A549 treated with RU486 at 1 μM for 4 hours (cell line): ENCODE results near the gene LEFTY2. TPM values are rescaled to one million over a fixed set of nuclear protein-coding genes. Genes with fewer than 3 reads are reported as not detected.

Source experiments
- total RNA-seq: library from RNA; stranded (reverse); fragments of 200-300 nt; extraction: Qiagen RNA extraction; gene quantifications from 5 replicates; pipeline ENCODE4 v1.2.3, GENCODE V29; 2022; ENCODE audit warnings: low read depth

LEFTY2 gene, protein sequence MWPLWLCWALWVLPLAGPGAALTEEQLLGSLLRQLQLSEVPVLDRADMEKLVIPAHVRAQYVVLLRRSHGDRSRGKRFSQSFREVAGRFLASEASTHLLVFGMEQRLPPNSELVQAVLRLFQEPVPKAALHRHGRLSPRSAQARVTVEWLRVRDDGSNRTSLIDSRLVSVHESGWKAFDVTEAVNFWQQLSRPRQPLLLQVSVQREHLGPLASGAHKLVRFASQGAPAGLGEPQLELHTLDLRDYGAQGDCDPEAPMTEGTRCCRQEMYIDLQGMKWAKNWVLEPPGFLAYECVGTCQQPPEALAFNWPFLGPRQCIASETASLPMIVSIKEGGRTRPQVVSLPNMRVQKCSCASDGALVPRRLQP
- total RNA-seq, result not detected in 5 replicates

DNA sequence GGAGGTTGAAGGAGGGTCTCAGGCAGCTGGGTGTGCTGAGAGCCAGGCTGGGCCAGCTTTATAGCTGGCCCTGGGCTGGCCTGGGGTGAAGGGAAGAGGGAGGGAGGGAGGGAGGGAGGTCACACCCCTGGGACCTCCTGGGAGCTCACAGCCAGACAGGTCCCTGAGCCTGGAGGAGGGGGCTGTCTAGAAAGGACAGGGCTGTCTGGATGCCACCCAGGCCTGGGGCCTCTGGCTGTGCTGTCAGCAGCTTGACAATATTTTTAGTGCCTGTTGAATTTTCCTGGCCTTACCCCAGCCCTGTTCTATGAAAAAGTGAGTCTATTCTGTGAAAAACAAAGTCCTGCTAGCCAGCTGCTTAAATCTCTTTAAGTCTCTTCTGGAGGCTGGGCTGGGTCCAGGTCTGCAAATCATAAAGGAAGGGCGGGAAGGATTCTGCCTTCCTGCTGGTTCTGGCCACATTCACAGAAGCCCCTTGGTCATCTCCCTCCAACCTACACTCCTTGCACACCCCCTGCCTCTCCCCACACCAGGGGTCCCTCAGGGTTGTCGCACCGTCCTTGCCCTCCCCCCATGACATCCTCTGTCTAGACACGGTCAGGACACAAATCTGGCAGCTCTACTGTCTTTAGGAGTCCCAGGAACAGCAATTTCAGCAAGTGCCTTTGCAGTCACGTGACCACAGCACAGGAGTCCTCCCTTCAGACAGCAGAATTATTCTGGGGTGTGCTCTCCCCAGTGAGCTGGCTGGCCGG lies at the start of gene LEFTY2:
LEFTY2 (minus strand) TSS at position 34 of the 755 bp plus-strand sequence. CDS start 80 bp downstream, outside the sequence.

DNA sequence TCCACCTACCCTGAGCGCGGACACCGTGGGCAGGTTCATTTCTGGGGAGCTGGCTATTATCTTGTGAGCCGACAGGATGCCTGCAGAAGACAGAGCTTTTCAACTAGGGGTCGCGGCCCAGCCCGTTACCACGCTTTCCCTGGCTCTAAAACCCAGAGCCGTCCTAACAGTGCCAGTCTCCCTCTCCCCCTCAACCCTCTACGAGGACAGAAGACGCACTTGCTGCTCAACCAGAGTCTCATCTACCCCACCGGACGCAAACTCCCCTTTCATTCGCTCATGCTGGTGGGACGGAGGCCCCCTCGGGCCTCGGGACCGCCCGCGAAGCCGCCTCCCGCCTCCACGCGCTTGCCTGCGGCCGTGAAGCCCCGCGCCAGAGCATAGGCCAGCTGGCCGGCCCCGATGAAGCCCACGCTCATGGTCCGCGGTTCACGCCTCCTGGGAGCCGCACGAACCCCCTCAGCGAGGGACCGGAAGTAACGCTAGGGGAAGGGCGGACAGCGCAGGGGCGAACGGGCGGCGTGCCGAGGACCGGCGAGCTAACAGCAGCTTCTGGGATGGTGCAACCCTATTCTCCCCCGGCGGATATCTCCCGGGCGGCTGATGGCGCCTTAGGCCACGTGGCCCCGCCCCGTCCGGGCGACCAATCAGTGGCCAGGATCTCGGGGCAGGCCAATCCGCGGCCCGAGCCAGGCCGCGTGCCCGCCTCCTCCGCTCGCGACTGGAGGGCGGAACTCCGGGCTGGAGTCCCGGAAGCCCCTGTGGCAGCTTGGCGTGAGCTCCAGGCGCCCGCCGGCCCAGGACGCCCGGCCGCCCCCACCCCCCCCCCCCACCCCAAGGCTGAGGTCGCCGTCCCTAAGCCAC lies 17.1 kb downstream of the LEFTY2 start, which contains the start of gene PYCR2:
PYCR2 (minus strand) TSS at position 559 of the 864 bp plus-strand sequence; CDS start at position 419, 140 bp downstream.

DNA sequence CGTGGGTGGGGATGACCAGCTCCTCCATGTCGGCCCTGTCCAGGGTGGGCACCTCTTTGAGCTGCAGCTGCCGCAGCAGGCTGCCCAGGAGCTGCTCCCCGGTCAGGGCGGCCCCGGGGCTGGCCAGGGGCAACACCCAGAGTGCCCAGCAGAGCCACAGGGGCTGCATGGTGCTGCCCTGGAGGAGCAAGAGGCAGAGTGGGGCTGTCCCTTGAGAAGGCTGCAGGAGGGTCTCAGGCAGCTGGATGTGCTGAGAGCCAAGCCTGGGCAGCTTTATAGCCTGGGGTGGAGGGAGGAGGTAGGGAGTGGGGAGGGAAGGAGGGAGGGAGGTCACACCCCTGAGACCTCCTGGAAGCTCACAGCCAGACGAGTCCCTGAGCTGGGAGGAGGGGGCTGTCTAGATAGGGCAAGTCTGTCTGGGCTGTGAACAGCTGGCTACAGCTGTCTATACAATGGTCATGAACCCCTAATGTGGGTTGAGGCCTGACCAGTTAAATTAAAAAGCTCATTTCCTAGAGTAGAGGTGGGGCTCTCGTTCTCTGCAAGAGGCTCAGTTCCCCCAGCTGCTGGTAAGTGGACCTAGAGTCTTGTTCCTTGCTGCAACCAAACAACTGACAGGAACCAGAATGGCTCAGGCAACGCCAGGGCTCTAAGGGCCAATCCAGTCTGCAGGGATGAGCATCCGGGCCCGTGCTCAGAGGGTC lies 52.0 kb downstream of the LEFTY2 start, which contains the start of gene LEFTY1:
LEFTY1 (minus strand) TSS at position 249 of the 704 bp plus-strand sequence; CDS start at position 169, 80 bp downstream.

Other genes with a start within 250 kb of the LEFTY2 start
- gene SRP9, start 163.4 kb downstream of the LEFTY2 start, total RNA-seq, result 234 to 377 TPM (median 258 TPM) in 5 replicates
- gene EPHX1, start 131.1 kb downstream of the LEFTY2 start, total RNA-seq, result 217 to 267 TPM (median 236 TPM) in 5 replicates
- 4.7 to 6.8 TPM (median 5.6 TPM) in 5 replicates for gene TMEM63A, start 58.8 kb downstream of the LEFTY2 start, total RNA-seq
- 0.21 to 0.48 TPM (median 0.37 TPM) in 5 replicates for gene LEFTY1, start 52.1 kb downstream of the LEFTY2 start, total RNA-seq
- 44.5 to 62.6 TPM (median 59.4 TPM) in 5 replicates for gene PYCR2, start 17.0 kb downstream of the LEFTY2 start, total RNA-seq
- 5.5 to 10.9 TPM (median 7.8 TPM) in 5 replicates for gene SDE2, start 58.1 kb upstream of the LEFTY2 start, total RNA-seq
- 388 to 448 TPM (median 426 TPM) in 5 replicates for gene H3-3A, start 121.5 kb upstream of the LEFTY2 start, total RNA-seq
- gene ACBD3, start 245.5 kb upstream of the LEFTY2 start, total RNA-seq, result 15.3 to 29.1 TPM (median 27.3 TPM) in 5 replicates